Nephron progenitor cell (in vitro differentiated cells): ENCODE measurements around the gene ZNF521.

Source experiments
- DNase-seq: peaks from one replicate; pipeline ENCODE4 v3.0.0; 2021
- H3K27ac Mint-ChIP-seq: 2 replicates; pipeline ENCODE4 v1.8.0; 2021; ENCODE audit warnings: mild to moderate bottlenecking, moderate library complexity, mixed read lengths
- H3K27me3 Mint-ChIP-seq: 2 replicates; pipeline ENCODE4 v1.8.0; 2021; ENCODE audit warnings: mild to moderate bottlenecking, low read depth, mixed read lengths; ENCODE audit not compliant: poor library complexity
- H3K36me3 Mint-ChIP-seq: 2 replicates; pipeline ENCODE4 v1.8.0; 2021; ENCODE audit warnings: low read depth, mixed read lengths
- H3K4me1 Mint-ChIP-seq: 2 replicates; pipeline ENCODE4 v1.8.0; 2021; ENCODE audit warnings: mixed read lengths
- H3K4me3 Mint-ChIP-seq: 2 replicates; pipeline ENCODE4 v1.8.0; 2021; ENCODE audit warnings: mild to moderate bottlenecking, moderate library complexity, mixed read lengths
- H3K9me3 Mint-ChIP-seq: 2 replicates; pipeline ENCODE4 v1.8.0; 2021; ENCODE audit warnings: mild to moderate bottlenecking, moderate library complexity, mixed read lengths
- CTCF ChIP-seq: fragments of 200-600 bp; sonication (generic); IDR thresholded peaks from 2 replicates; pipeline ENCODE4 v1.5.0; 2021; ENCODE audit warnings: antibody characterized with exemption

ZNF521 gene

GRCh38 chr18:25016666-25017065 is 335.3 kb downstream of the ZNF521 start:
- H3K9me3 Mint-ChIP-seq, result peaks cover 15% of the 10 kb centered on the region

DNA sequence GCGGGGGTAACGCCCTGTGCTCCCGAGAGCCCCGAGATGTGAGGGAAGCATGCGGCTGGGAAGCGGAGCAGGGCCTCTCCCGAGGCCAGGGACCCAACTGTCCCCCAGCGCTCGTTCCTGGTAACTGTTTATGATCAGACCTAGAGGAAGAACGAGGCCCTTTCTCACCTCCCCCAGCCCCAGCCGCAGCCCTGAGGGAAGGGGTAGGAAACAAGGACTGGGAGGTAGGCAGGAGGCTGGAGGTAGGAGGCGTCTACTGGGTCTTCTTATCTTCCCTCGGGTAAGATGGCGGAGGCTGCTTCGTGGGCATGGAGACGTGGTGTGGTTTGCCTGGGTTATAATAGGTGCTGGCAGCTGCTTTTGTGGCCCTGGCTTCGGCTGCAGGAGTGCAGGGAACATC is 335.8 kb downstream of the ZNF521 start:
- TF ChIP-seq CTCF, result no peak
- DNase-seq, result no peak
- Mint-ChIP-seq H3K36me3 (peaks cover 7% of the 10 kb centered on the region), H3K9me3 (peaks cover 12% of the 10 kb centered on the region), H3K4me1 (peaks cover 22% of the 10 kb centered on the region), H3K4me3 (no peak overlapping the region), H3K27ac (no peak overlapping the region), H3K27me3 (peaks cover 3% of the 10 kb centered on the region)

More at GRCh38 chr18:25016666-25017065, 335.3 kb downstream of the ZNF521 start:
- peaks cover 11% of the 10 kb centered on the region for H3K36me3 Mint-ChIP-seq
- TF ChIP-seq CTCF, result no peak
- no peak overlapping the region for H3K4me3 Mint-ChIP-seq
- peaks cover 3% of the 10 kb centered on the region for H3K27me3 Mint-ChIP-seq
- no peak overlapping the region for H3K27ac Mint-ChIP-seq
- DNase-seq, result no peak
- H3K4me1 Mint-ChIP-seq, result peaks cover 22% of the 10 kb centered on the region
